HG02798 (cell line): ENCODE results near the gene TCP11X2.
"Not testable (repeated sequence)": the region's sequence is repeated elsewhere in the genome, so short reads cannot be mapped to it uniquely, and the experiment has no call there.

ENCODE experiments used
- ATAC-seq: cut with Tn5 transposase; IDR thresholded peaks from one replicate; pipeline ENCODE4 v1.9.1; 2021; ENCODE audit warnings: mild to moderate bottlenecking; ENCODE audit not compliant: unreplicated experiment, poor library complexity

The TCP11X2 gene

GRCh38 chrX:102471762-102472220 is at the start of gene TCP11X2:
Gene TCP11X2 (minus strand): TSS chrX:102471812.
- ATAC-seq: not testable (repeated sequence)

GRCh38 chrX:102517326-102517725 is 45.7 kb upstream of the TCP11X2 start:
- ATAC-seq: no peak

GRCh38 chrX:102515975-102516941 is 44.6 kb upstream of the TCP11X2 start, which contains the start of gene TMSB15A:
Gene TMSB15A (minus strand): TSS chrX:102516739.
- peak; percentile 97 for ATAC-seq

GRCh38 chrX:102514536-102514935 is 42.9 kb upstream of the TCP11X2 start:
- ATAC-seq: no peak

GRCh38 chrX:102498732-102499131 is 27.1 kb upstream of the TCP11X2 start:
- ATAC-seq: no peak

GRCh38 chrX:102491766-102492165 is 20.2 kb upstream of the TCP11X2 start:
- no peak for ATAC-seq

GRCh38 chrX:102478765-102479164 is 7.2 kb upstream of the TCP11X2 start:
- not testable (repeated sequence) for ATAC-seq

GRCh38 chrX:102470215-102470614 is 1.4 kb downstream of the TCP11X2 start:
- not testable (repeated sequence) for ATAC-seq

GRCh38 chrX:102458615-102459014 is 13.0 kb downstream of the TCP11X2 start:
- ATAC-seq: not testable (repeated sequence)

GRCh38 chrX:102439908-102440307 is 31.7 kb downstream of the TCP11X2 start, which contains the start of gene NXF2B:
Gene NXF2B (minus strand): TSS chrX:102440008. CDS start chrX:102380036, 59,972 bp downstream.
- ATAC-seq: not testable (repeated sequence)

GRCh38 chrX:102414493-102414892 is 57.1 kb downstream of the TCP11X2 start:
- not testable (repeated sequence) for ATAC-seq
